GM12874 (cell line): ENCODE data around the gene KCNJ1.

ENCODE experiments used
- TF ChIP-seq, protein P1 (sequence below): IDR thresholded peaks from 2 replicates; pipeline ENCODE4 v1.5.1; 2011; ENCODE audit warnings: low read depth, mild to moderate bottlenecking, control low read depth, low read length, moderate library complexity; ENCODE audit not compliant: insufficient read depth

KCNJ1 gene

DNA sequence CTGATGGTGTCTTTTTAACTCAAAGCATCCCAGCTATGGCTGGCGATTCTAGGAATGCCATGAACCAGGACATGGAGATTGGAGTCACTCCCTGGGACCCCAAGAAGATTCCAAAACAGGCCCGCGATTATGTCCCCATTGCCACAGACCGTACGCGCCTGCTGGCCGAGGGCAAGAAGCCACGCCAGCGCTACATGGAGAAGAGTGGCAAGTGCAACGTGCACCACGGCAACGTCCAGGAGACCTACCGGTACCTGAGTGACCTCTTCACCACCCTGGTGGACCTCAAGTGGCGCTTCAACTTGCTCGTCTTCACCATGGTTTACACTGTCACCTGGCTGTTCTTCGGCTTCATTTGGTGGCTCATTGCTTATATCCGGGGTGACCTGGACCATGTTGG is 44.1 kb upstream of the KCNJ1 start:
- TF ChIP-seq, protein P1, sequence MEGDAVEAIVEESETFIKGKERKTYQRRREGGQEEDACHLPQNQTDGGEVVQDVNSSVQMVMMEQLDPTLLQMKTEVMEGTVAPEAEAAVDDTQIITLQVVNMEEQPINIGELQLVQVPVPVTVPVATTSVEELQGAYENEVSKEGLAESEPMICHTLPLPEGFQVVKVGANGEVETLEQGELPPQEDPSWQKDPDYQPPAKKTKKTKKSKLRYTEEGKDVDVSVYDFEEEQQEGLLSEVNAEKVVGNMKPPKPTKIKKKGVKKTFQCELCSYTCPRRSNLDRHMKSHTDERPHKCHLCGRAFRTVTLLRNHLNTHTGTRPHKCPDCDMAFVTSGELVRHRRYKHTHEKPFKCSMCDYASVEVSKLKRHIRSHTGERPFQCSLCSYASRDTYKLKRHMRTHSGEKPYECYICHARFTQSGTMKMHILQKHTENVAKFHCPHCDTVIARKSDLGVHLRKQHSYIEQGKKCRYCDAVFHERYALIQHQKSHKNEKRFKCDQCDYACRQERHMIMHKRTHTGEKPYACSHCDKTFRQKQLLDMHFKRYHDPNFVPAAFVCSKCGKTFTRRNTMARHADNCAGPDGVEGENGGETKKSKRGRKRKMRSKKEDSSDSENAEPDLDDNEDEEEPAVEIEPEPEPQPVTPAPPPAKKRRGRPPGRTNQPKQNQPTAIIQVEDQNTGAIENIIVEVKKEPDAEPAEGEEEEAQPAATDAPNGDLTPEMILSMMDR, result no peak

DNA sequence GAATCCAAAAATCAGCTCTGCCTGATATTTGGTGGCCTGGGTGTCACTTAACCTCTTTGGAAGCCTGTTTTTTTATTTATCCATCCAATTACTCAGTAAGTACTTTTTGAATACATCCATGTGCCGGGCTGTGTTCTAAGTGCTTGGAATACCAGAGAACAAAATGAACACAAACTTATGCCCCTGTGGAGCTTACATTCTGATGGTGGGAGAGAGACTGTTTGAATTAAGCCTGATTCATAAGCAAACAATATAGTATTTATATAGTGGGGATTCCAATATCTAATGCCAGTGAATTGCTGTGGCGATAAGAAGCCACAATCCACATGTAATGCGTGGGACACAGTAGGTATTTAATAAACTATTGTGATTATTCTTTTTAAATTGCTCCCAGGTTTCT is 43.5 kb upstream of the KCNJ1 start:
- TF ChIP-seq, protein P1, result no peak

- TF ChIP-seq, protein P1, result no peak
Measured at GRCh38 chr11:128909438-128910125, 42.5 kb upstream of the KCNJ1 start.

DNA sequence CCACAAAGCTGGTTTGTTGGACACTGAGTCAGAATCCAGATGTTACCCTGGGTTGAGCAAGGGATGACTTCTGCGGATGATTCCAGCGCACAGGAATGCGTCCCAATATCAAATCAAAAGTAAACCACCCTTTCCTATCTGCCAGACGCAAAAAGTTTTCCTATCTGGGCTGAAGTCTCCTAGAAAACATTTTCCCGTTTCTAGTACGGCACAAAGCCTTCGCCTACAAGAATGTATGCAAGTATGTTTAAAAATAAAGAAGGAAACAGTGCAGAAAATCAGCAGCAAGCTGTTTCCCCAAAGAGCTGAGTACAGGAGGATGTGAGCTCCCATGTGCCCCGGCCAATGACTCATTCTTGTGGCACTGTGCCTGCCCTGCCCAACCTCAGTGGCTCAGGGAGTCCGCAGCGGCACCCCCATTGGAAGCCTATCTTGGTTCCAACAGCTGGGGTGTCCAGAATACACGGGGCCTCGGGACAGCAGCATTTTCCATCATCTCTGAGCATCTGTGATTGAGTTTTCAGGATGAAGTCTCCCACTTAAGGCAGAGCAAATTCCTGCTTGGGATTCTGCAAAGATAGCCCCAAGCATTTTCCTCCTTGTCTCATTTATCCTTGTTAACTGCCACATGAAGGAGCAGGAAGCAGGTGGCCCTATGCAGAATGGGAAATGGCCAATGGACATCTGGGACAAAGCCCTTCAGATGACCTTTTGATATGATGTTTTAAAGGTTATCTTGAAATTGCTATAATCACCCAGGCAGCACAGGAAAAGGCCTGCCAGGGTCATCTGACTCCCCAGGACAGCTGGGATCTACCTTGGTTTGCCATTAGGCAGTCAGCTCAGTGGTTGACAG is 41.5 kb upstream of the KCNJ1 start:
- TF ChIP-seq, protein P1, result no peak

GRCh38 chr11:128907585-128907984 is 40.5 kb upstream of the KCNJ1 start:
- TF ChIP-seq, protein P1, result no peak

- TF ChIP-seq, protein P1, result no peak
Measured at GRCh38 chr11:128906185-128907050, 39.3 kb upstream of the KCNJ1 start.
